HCT116 (cell line): ENCODE data around the gene PPP4R2. TPM values are rescaled to one million over a fixed set of nuclear protein-coding genes. Genes with fewer than 3 reads are reported as not detected.
A peak's percentile ranks its signal among the peaks of the same experiment; 100 is the strongest.

ENCODE experiments used
- ATAC-seq: fragments of 200-7000 bp; cut with Tn5 transposase; 2 replicates; pipeline ENCODE4 v1.9.1; 2020; ENCODE audit warnings: mild to moderate bottlenecking, moderate library complexity
- BruUV-seq: library from RNA; stranded (reverse); fragments of 400-500 nt; replicated peaks from 2 replicates; lab custom pipeline; 2021; lab: Mats Ljungman, UMichigan
- CTCF ChIA-PET: fragments of 300-600 bp; sonication (Branson Sonifier 250); formaldehyde crosslinking; loops from one replicate; lab custom pipeline; 2021; ENCODE audit warnings: antibody characterized with exemption; lab: Charles Lee
- POLR2A ChIA-PET: fragments of 300-600, 350-600 bp; sonication (Branson Sonifier 250); formaldehyde crosslinking; loops from one replicate; lab custom pipeline; 2021; ENCODE audit warnings: antibody characterized with exemption; lab: Charles Lee
- RAD21 ChIA-PET, 2 experiments: fragments of 300-600 bp; sonication (Branson Sonifier 250); formaldehyde crosslinking; loops; one replicate each; lab custom pipeline; 2023; ENCODE audit warnings: low total read pairs in 2 of 2; ENCODE audit not compliant: uncharacterized antibody in 2 of 2, unreplicated experiment in 2 of 2, low non-redundant PET in 1 of 2; lab: Charles Lee
- DNase-seq: peaks from one replicate; pipeline ENCODE4 v3.0.0-alpha.2; 2010; ENCODE audit warnings: low read depth, low spot score
- H2AFZ ChIP-seq: fragments of 200-600 bp; shearing (Covaris generic), sonication (generic); 2 replicates; pipeline ENCODE4 v1.6.1; 2017; ENCODE audit warnings: low read depth, mixed run types, mixed read lengths, antibody characterized with exemption, low read length; ENCODE audit not compliant: poor library complexity, severe bottlenecking
- H3K27ac ChIP-seq: 2 replicates; pipeline ENCODE4 v1.5.1; 2012; ENCODE audit warnings: low read depth, low read length
- H3K27me3 ChIP-seq: fragments of 200-600 bp; sonication (generic); 2 replicates; pipeline ENCODE4 v1.6.1; 2016; ENCODE audit warnings: mixed run types, low read length, mixed read lengths; ENCODE audit not compliant: insufficient read depth
- H3K36me3 ChIP-seq, 2 experiments: fragments of 200-500 bp in 1 of 2; fragments of 200-600 bp in 1 of 2; sonication (Bioruptor generic) in 1 of 2; sonication (generic) in 1 of 2; 2 replicates each; pipeline versions ENCODE4 v1.5.1 to v1.6.1; 2014 to 2016; ENCODE audit warnings: low read length in 2 of 2, inconsistent platforms in 1 of 2, mixed read lengths in 1 of 2, mixed run types in 1 of 2; ENCODE audit not compliant: insufficient read depth in 2 of 2, control insufficient read depth in 1 of 2
- H3K4me1 ChIP-seq, 2 experiments: fragments of 200-600 bp in 1 of 2; sonication (generic) in 1 of 2; 2 replicates each; pipeline versions ENCODE4 v1.5.1 to v1.6.1; 2012 to 2017; ENCODE audit warnings: low read length in 2 of 2, inconsistent platforms in 1 of 2, mild to moderate bottlenecking in 1 of 2, mixed read lengths in 1 of 2, mixed run types in 1 of 2, moderate library complexity in 1 of 2; ENCODE audit not compliant: insufficient read depth in 2 of 2, control insufficient read depth in 1 of 2
- H3K4me2 ChIP-seq: fragments of 200-600 bp; sonication (generic); 2 replicates; pipeline ENCODE4 v1.6.1; 2017; ENCODE audit warnings: mixed run types, low read length, mixed read lengths
- H3K4me3 ChIP-seq, 2 experiments: fragments of 200-600 bp in 1 of 2; sonication (generic) in 1 of 2; replicated peaks in 1 of 2; 2 replicates each; pipeline ENCODE4 v1.5.1; 2011 to 2016; ENCODE audit warnings: low read length in 2 of 2, control low read depth in 1 of 2, low read depth in 1 of 2, mild to moderate bottlenecking in 1 of 2, mixed read lengths in 1 of 2, mixed run types in 1 of 2
- H3K79me2 ChIP-seq: fragments of 200-600 bp; sonication (generic); 2 replicates; pipeline ENCODE4 v1.6.1; 2017; ENCODE audit warnings: mild to moderate bottlenecking, mixed run types, low read length, moderate library complexity, mixed read lengths; ENCODE audit not compliant: insufficient read depth
- H3K9ac ChIP-seq: fragments of 200-600 bp; sonication (generic); 2 replicates; pipeline ENCODE4 v1.6.1; 2016; ENCODE audit warnings: low read length, mixed read lengths
- H3K9me2 ChIP-seq: fragments of 200-600 bp; sonication (generic), shearing (Covaris generic); 2 replicates; pipeline ENCODE4 v1.6.1; 2017; ENCODE audit warnings: mixed run types, mild to moderate bottlenecking, moderate library complexity; ENCODE audit not compliant: insufficient read depth
- H3K9me3 ChIP-seq, 2 experiments: fragments of 200-500 bp in 1 of 2; fragments of 200-600 bp in 1 of 2; sonication (Bioruptor generic) in 1 of 2; sonication (generic) in 1 of 2; 2 replicates each; pipeline ENCODE4 v1.6.1; 2014 to 2017; ENCODE audit warnings: low read length in 2 of 2, mixed read lengths in 2 of 2, inconsistent platforms in 1 of 2, low read depth in 1 of 2, mild to moderate bottlenecking in 1 of 2, mixed run types in 1 of 2, moderate library complexity in 1 of 2; ENCODE audit not compliant: control insufficient read depth in 1 of 2, insufficient read depth in 1 of 2
- H4K20me1 ChIP-seq: fragments of 200-600 bp; sonication (generic), shearing (Covaris generic); 2 replicates; pipeline ENCODE4 v1.6.1; 2017; ENCODE audit warnings: mixed run types, mild to moderate bottlenecking, moderate library complexity; ENCODE audit not compliant: insufficient read depth
- CBX3 ChIP-seq: IDR thresholded peaks from 2 replicates; pipeline ENCODE4 v1.6.1; 2012; ENCODE audit warnings: low read depth
- EGR1 ChIP-seq: IDR thresholded peaks from 2 replicates; pipeline ENCODE4 v1.6.1; 2012; ENCODE audit warnings: low read depth
- EZH2phosphoT487 ChIP-seq: fragments of 200-600 bp; IDR thresholded peaks from 2 replicates; pipeline ENCODE4 v1.6.1; 2018; ENCODE audit warnings: antibody characterized with exemption, borderline replicate concordance
- JUND ChIP-seq: IDR thresholded peaks from 2 replicates; pipeline ENCODE4 v1.6.1; 2012
- POLR2A ChIP-seq: IDR thresholded peaks from 2 replicates; pipeline ENCODE4 v1.7.0; 2011; ENCODE audit warnings: borderline replicate concordance; ENCODE audit not compliant: insufficient read depth, insufficient read length; ENCODE audit errors: extremely low read depth
- POLR2AphosphoS5 ChIP-seq: IDR thresholded peaks from 2 replicates; pipeline ENCODE4 v1.6.1; 2011; ENCODE audit warnings: mild to moderate bottlenecking, low read depth, low read length, moderate library complexity
- SIN3A ChIP-seq: IDR thresholded peaks from 2 replicates; pipeline ENCODE4 v1.6.1; 2012; ENCODE audit warnings: low read depth
- SRF ChIP-seq: IDR thresholded peaks from 2 replicates; pipeline ENCODE4 v1.6.1; 2012; ENCODE audit warnings: low read depth
- TCF7L2 ChIP-seq: IDR thresholded peaks from 2 replicates; pipeline ENCODE4 v1.7.0; 2011; ENCODE audit warnings: borderline replicate concordance, inconsistent platforms; ENCODE audit not compliant: insufficient read depth, insufficient read length; ENCODE audit errors: extremely low read depth
- ZFX ChIP-seq: fragments of 450-650 bp; IDR thresholded peaks from 2 replicates; pipeline ENCODE4 v1.6.1; 2017
- ZNF274 ChIP-seq: fragments of 200-500 bp; sonication (Bioruptor generic); IDR thresholded peaks from 2 replicates; pipeline ENCODE4 v1.6.1; 2014; ENCODE audit warnings: mild to moderate bottlenecking, low read depth, low read length, inconsistent platforms
- intact Hi-C: fragments of 100-400 bp; cut with micrococcal nuclease; formaldehyde crosslinking; loops from 2 replicates; pipeline ENCODE4 v1.10.0; 2022
- total RNA-seq: library from RNA; stranded (reverse); gene quantifications from one replicate; pipeline ENCODE4 v1.2.1, GENCODE V29; 2021; ENCODE audit not compliant: unreplicated experiment
- TF ChIP-seq, protein P1 (sequence below): IDR thresholded peaks from 2 replicates; pipeline ENCODE4 v1.6.1; 2012
- TF ChIP-seq, protein P2 (sequence below): IDR thresholded peaks from 2 replicates; pipeline ENCODE4 v1.6.1; 2012
- TF ChIP-seq, protein P3 (sequence below): IDR thresholded peaks from 2 replicates; pipeline ENCODE4 v1.6.1; 2011; ENCODE audit warnings: mild to moderate bottlenecking, low read length, moderate library complexity; ENCODE audit not compliant: insufficient replicate concordance; ENCODE audit errors: extremely low read depth

Gene PPP4R2
- total RNA-seq, 1 experiment from 2014 or later = 72.5 TPM

DNA sequence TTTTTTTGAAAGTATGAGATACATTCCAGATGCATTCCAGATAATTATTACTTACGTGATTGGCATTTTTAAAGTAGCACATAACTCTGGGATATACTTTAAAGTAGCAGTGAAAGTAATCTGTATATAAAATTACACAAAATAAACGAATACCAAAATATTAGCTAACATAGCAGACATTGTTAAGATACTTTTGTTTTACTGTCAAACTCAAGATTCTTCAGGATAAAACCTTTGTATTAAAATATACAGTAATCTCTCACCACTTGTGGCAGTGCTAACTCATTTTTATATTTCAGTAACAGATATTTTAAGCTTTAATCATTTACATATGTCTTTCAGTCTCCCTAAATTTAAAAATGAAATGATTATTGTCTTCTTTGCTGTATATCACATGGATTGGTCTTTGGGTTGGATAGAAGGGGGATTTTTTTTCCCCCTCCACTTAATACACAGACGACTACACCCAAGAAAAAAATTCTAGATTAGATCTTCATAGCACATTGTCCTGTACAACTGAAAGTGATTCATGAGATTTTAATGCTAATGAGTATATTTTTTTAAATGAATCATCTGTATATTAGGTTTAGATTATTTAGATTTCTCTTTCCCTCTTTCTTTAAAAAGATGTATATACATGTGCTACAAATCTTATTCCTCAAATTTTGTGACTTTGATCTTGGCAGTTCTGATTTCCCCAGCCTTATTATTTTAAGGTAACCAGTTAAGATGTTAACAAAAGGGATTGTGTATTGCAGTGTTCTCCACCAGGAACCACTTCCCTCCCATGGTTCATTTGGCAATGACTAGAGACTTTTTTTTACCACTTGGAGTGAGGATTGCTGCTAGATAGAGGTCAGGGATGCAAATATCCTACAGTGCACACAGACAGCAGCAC lies 40.3 kb downstream of the PPP4R2 start:
- ChIA-PET CTCF (no interaction called here), POLR2A (no interaction called here), RAD21 (no interaction called here)
- DNase-seq (no peak), ATAC-seq (0 out of 2 replicates have a peak, but pooled peaks have one; percentile 17)
- Histone ChIP-seq H3K4me1 (no peaks in the 10 kb centered on the region; a peak in 1 of 4 replicates), H3K27me3 (no peaks in the 10 kb centered on the region), H3K79me2 (peaks cover 100% of the 10 kb centered on the region), H4K20me1 (peaks cover 43% of the 10 kb centered on the region; the same call in 1 of the 2 replicates), H3K9me3 (no peaks in the 10 kb centered on the region), H3K9me2 (no peaks in the 10 kb centered on the region), H3K36me3 (no peaks in the 10 kb centered on the region), H2AFZ (no peak overlapping the region), H3K27ac (no peak overlapping the region), H3K9ac (no peak overlapping the region), H3K4me3 (no peak overlapping the region), H3K4me2 (no peak overlapping the region)
- BruUV-seq = no TSS peak
- intact Hi-C loops = no loop called here
- TF ChIP-seq SRF (no peak), ZFX (no peak), EZH2phosphoT487 (no peak), EGR1 (no peak), JUND (no peak), POLR2A (no peak), CBX3 (no peak), SIN3A (no peak), POLR2AphosphoS5 (no peak), ZNF274 (no peak), TCF7L2 (no peak)
- TF ChIP-seq, protein P1, sequence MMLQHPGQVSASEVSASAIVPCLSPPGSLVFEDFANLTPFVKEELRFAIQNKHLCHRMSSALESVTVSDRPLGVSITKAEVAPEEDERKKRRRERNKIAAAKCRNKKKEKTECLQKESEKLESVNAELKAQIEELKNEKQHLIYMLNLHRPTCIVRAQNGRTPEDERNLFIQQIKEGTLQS = no peak
- TF ChIP-seq, protein P2, sequence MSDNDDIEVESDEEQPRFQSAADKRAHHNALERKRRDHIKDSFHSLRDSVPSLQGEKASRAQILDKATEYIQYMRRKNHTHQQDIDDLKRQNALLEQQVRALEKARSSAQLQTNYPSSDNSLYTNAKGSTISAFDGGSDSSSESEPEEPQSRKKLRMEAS = no peak
- TF ChIP-seq, protein P3, sequence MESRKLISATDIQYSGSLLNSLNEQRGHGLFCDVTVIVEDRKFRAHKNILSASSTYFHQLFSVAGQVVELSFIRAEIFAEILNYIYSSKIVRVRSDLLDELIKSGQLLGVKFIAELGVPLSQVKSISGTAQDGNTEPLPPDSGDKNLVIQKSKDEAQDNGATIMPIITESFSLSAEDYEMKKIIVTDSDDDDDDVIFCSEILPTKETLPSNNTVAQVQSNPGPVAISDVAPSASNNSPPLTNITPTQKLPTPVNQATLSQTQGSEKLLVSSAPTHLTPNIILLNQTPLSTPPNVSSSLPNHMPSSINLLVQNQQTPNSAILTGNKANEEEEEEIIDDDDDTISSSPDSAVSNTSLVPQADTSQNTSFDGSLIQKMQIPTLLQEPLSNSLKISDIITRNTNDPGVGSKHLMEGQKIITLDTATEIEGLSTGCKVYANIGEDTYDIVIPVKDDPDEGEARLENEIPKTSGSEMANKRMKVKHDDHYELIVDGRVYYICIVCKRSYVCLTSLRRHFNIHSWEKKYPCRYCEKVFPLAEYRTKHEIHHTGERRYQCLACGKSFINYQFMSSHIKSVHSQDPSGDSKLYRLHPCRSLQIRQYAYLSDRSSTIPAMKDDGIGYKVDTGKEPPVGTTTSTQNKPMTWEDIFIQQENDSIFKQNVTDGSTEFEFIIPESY = no peak
